Astrocyte of the cerebellum (primary cell): ENCODE measurements around the gene PUM1.

Experiments
- DNase-seq: peaks from one replicate; pipeline ENCODE4 v3.0.0-alpha.2; 2011; ENCODE audit warnings: low read depth
- H3K4me3 ChIP-seq: 2 replicates; pipeline ENCODE4 v1.5.1; 2011; ENCODE audit warnings: mild to moderate bottlenecking, low read depth, low read length, moderate library complexity
- CTCF ChIP-seq: IDR thresholded peaks from 2 replicates; pipeline ENCODE4 v1.5.1; 2012; ENCODE audit warnings: low read length, low read depth, moderate library complexity, mild to moderate bottlenecking; ENCODE audit errors: missing control alignments
- in situ Hi-C: cut with HindIII; loops from 2 replicates; pipeline ENCODE4 v1.10.0; 2017; ENCODE audit warnings: low sequenced_read_pairs

The PUM1 gene

GRCh38 chr1:30929135-30929889, 136.2 kb downstream of the PUM1 start:
- TF ChIP-seq CTCF = peak; percentile 77
- DNase-seq = no peak
- no peak overlapping the region for H3K4me3 ChIP-seq
- in situ Hi-C loops = no loop called here

- no peak for DNase-seq
- in situ Hi-C loops = no loop called here
- no peak for TF ChIP-seq CTCF
- H3K4me3 ChIP-seq = no peak overlapping the region
Observed at GRCh38 chr1:30928789-30929134, 136.8 kb downstream of the PUM1 start.

- DNase-seq = no peak
- H3K4me3 ChIP-seq = no peak overlapping the region
- no peak for TF ChIP-seq CTCF
- in situ Hi-C loops = no loop called here
Observed at GRCh38 chr1:30928171-30928570, 137.3 kb downstream of the PUM1 start.

GRCh38 chr1:30927448-30927847, 138.1 kb downstream of the PUM1 start:
- no peak for DNase-seq
- in situ Hi-C loops = no loop called here
- no peak overlapping the region for H3K4me3 ChIP-seq
- no peak for TF ChIP-seq CTCF

GRCh38 chr1:30923597-30923996, 141.9 kb downstream of the PUM1 start:
- in situ Hi-C loops = loop anchor here (25.0 kb wide), 2 partner anchors 89 to 1211 kb away; no protein-coding TSS in a partner anchor
- TF ChIP-seq CTCF = no peak
- peak; percentile 27 for DNase-seq
- H3K4me3 ChIP-seq = no peak overlapping the region

- no peak for DNase-seq
- no peak overlapping the region for H3K4me3 ChIP-seq
- in situ Hi-C loops = loop anchor here (25.0 kb wide), 2 partner anchors 91 to 1209 kb away; no protein-coding TSS in a partner anchor
- TF ChIP-seq CTCF = no peak
Observed at GRCh38 chr1:30920827-30921226, 144.7 kb downstream of the PUM1 start.
